ENCODE measurements around the gene GLI3.

GLI3 gene

DNA sequence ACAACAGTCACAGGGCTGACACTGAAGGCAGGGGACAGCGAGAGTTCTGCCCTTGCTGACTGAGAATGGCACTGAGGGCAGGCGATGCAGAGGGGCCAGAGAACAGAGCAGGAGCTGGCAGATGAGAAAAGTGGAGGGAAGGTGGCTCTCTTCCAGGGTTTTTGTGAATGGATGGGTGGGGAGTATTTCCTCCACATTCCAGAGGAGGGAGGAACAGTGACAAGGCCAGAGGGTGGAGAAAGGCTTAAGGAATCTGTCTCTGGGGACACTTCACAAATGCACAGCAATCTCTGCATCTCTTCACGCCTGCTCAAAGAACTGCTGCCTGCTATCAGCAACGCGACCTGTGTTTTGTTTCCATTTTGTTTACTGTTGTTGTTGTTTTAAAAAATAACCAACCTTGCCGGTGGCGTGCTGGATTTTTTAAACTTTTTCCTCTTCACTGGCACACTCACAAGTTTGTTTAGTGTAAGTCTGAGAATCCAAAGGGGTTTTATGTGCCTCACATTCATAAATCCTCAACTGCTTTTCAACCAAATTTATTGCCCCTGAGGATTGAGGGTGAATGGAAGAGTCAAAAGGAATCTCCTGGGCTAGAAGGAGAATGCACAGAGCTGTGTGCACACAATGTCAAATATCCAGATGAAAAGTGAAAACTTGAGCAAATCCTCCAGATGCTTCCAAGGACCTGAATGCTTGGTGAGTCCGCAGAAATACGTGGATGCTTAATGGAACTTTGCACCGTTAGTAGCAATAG, 129.3 kb downstream of the GLI3 start:
- in situ Hi-C loops (cut with HindIII; ENCODE audit: low sequenced_read_pairs), result no loop called here

DNA sequence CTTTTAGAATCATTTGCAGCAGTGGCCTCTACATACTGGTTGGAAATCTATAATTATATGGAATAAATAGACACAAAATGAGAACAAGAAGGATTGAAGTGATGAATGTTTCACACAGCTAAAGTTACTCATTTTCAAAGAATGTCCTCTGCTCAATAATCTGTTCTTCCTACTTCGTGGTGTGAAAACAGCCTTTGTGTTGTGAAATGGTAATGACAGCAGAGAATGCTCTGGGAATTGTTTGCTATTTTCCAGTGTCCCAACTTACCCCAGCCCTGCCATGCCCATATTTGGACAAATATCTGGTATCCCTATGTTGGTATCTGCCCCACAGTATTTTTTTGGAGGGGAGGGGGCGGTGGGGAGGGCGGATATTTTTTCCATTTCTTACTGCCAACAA, 130.4 kb downstream of the GLI3 start:
- in situ Hi-C loops (cut with HindIII; ENCODE audit: low sequenced_read_pairs), result no loop called here

DNA sequence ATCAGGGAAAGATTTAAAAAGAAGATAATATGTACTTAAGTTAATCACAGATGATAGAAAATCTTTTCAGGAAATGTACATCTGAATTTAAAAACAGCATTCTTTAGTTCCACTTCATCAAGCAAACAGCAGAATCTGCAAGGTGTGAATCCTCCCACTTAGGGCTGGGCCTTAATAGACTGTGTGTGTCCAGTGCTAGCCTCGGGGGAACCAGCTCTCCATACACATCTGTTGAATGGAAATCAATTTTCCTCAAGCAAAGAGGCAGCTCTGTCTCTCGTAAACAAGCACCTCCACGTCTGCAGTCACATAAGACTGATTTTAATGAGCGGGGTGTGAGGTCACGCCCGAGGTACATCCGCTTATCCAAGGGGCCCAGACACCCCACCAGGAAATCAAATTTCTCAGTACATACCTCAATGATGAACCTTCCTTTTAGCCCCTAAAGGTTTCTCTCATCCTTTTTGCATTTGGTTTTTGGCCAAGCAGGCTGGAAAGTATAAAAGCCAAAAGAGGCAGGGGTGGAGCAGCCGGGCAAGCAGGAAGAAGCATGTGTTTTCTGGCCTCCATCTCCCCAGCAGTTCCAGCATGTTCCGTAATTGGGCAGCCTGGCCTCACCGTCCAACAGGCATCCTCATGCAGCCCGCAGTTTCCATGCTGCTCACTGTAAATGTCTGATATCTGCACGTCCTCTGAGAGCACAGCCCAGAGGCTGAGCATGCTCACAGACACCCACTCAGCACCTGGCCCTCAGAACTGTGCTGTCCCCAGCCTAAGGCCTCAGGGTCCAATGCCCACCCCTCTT, 131.3 kb downstream of the GLI3 start:
- in situ Hi-C loops (cut with HindIII; ENCODE audit: low sequenced_read_pairs), result no loop called here

DNA sequence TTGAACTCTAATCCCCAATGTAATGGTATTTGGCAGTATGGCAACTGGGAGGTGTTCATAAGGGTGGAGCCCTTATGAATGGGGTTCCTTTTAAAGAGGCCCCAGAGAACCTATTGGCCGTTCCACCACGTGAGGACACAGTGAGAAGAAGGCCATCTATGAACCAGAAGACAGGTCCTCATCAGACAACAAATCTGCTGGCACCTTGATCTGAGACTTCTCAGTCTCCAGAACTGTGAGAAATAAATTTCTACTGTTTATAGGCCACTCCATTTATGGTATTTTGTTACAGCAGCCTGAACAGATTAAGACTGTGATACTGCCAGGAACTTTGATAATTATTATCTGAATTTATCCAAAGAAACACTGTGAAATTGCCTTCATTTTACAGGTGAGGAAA, 132.3 kb downstream of the GLI3 start:
- in situ Hi-C loops (cut with HindIII; ENCODE audit: low sequenced_read_pairs), result no loop called here

DNA sequence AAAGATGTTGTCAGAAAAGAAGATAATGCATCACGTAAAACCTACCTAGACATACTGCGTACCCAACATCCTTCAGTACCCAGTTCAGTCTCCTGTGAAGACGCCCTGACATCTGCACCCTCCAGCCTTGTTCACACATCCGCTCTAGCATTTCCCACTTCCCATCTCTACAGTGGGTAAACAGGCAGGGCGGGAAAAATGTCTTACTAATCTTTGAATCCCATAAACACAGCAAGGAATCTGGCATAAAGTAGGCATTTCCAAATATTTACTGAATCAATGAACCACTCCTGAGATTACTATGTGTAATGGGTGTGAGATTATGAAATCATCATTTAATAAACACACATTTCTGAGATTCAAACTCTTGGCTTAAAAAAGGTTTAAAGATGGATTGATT, 132.8 kb downstream of the GLI3 start:
- in situ Hi-C loops (cut with HindIII; ENCODE audit: low sequenced_read_pairs), result no loop called here

DNA sequence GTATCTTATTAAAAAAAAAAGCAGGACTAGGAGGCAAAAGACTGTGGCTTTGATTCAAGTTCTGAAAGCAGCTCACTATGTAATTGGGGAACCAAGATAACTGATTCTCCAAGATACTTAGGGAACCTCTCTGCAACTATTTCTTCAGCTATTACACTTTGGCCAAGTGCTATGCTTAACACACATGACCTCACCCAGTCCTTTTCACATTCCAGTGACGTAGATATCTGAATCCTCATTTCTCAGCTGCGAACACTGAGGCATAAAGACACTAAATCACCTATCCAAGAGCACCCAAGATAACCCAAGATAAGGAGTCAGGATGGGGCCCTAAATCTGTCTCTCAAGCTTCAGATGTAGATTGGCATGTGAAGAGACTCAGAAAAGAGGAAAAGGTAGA, 133.6 kb downstream of the GLI3 start:
- in situ Hi-C loops (cut with HindIII; ENCODE audit: low sequenced_read_pairs), result no loop called here

DNA sequence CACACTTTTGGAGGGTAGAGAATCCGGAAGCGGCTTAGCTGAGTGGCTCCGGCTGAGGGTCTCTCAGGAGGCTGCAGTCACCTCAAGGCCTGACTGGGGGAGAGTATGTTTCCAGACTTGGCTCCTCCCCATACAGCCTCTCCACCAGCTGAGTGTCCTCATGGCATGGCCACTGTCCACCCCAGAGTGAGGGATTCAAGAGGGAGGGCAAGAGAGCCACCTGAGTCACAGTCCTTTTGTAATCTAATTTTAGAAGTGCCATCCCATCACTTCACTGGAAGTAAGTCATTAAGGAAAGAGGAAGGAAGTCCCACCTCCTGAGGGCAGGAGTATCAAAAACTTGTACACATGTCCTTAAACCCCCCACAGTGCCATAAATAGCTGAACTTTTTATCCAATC, 134.0 kb downstream of the GLI3 start:
- in situ Hi-C loops (cut with HindIII; ENCODE audit: low sequenced_read_pairs), result no loop called here

DNA sequence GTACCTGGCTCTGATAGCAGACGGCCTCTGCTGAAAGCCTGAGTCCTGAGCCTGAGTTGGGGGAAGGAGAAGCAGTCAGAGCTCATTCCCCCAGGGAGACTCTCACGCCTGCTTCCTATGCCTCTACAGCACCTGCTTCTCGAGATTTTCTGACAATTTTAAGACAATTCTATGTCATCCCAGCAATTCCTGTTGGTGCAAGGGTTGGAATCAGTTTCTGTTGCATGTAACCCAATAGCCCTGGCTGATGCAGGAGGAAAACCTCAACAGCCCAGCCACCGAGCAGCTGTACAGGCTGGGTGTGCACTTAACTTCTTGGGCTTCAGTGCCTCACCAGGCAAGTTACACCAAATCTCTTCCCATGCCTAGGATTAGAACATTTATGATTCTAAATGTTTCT, 134.7 kb downstream of the GLI3 start:
- in situ Hi-C loops (cut with HindIII; ENCODE audit: low sequenced_read_pairs), result no loop called here

DNA sequence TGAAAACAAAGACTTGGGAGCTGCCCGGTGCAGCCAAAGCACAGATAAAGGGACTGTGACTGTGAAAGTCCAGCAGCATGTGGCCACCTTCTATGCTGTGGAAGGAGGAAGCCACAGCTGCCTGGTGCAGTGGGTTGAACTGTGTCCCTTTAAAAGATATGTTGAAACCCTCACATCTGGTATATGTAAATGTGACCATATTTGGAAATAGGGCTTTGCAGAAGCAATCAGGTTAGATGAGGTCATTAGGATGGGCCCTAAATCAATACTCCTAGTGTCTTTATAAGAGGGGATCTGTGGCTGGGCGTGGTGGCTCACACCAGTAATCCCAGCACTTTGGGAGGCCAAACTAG, 136.9 kb downstream of the GLI3 start:
- in situ Hi-C loops (cut with HindIII; ENCODE audit: low sequenced_read_pairs), result no loop called here

DNA sequence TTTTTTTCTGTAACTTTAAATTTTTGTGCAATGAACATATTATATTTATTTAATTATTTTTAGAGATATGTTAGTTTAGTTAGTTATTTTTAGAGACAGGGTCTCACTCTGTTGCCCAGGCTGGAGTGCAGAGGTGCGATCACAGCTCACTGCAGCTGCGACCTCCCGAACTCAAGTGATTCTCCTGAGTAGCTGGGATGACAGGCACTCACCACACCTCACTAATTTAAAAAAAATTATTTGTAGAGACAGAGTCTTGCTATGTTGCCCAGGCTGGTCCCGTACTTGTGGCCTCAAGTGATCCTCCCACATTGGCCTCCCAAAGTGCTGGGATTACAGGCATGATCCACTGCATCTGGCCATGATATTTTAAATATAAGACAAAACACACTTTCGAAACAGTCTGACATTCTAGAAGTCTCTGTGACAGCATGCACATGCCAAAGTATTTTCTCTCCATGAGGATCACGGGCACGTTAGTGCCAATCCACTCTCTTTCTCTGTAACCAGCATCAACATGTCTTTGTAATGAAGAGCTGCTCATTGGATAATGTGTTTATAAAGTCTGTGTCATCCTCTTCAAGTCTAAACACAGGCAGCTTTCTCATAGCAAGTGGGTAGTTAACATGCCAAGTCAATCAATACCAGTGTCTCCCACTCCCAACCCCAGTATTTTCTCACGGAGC, 137.4 kb downstream of the GLI3 start:
- in situ Hi-C loops (cut with HindIII; ENCODE audit: low sequenced_read_pairs), result no loop called here

DNA sequence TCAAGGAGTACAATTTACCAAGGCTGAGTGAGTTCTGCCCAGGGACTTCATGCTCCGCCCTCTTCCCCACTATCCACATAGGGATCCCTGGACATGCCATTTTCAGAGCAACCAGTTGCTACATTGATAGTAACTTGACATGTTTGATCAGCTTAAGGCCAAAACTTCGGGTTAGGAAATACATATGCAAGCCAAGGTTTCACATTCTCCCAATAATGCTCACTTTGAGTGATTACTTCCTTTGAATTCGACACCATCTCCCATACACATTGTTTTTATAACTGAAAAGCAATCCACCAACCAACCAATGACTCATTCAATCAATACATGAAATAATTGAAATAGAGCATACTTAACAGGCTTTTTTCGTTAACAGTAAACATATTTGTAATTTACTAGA, 137.9 kb downstream of the GLI3 start:
- in situ Hi-C loops (cut with HindIII; ENCODE audit: low sequenced_read_pairs), result no loop called here

DNA sequence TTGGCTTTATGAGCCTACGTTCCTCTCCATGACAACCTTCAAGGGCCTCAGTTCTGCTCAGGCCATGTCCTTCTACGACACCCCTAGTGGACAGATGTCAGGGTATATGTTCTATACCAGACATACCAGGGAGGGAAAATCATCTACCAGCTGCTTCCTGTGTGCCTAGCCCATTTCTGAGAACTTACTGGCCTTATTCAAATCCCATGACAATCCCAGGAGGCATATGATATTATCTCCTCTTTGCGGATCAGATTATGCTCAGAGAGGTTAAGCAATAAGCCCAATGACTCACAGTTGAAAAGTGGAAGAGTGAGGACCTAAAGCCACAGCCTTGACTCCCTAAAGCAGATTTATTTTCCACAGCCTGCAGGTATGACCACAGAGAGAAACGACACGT, 139.3 kb downstream of the GLI3 start:
- in situ Hi-C loops (cut with HindIII; ENCODE audit: low sequenced_read_pairs), result no loop called here

DNA sequence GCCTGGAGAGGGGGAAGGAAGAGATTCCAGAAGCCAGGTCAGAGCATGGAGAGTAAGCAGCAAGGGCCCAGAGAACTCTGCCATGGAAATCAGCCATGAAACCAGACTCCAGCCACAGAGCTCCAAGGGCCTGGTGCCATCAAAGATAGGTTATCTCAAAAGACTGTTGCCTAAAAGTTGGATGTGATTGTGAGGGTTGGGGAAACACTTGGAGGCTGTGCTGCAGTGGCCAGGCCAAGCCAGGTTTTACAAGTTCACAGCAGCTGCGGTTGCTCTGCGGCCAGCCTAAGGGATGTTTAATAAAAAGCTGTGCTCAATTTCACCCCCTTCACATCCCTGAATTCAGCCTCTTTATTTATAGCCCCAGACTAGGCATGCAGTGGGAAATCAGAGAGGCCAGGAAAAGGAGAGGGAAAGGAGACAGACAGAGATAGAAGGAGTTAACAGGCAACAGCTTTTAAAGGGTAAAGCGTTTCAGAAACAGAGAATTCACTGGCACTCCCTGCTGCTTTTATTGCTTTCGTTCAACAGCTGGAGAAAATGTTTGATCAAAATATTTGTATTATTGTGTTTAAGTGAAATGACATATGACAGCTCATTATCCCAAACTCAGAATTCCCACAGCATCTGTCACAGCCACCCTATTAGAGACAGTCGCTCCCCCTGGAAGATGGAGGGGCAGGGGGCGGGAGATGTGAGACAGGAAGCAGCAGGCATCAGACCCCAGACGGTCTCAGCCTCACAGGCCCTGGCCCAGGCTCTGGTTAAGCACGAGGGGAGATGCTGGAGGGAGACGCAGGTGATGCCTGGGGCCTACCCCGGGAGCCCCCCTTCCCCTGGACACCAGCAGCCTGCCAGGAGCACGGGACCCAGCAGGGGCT, 140.1 kb downstream of the GLI3 start:
- in situ Hi-C loops (cut with HindIII; ENCODE audit: low sequenced_read_pairs), result no loop called here

DNA sequence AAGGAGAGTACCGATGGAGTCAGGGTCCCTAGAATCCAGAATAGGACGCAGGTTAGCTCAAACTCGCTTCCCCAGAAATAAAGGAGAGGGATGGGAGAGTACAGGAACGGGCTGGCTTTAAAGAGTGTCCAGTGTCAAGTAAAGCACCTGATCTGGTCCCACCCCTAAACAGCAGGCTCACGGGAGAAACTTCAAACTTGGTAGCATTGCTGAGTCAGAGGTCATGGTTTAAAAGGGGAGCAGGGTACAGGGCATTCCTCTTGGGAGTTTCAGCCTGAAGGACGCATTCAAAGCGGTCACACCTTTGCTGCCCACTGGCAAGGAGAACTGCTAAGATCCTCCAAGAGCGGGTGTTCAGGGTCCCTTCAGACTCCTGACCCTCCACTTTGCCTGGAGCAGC, 140.7 kb downstream of the GLI3 start:
- in situ Hi-C loops (cut with HindIII; ENCODE audit: low sequenced_read_pairs), result no loop called here

DNA sequence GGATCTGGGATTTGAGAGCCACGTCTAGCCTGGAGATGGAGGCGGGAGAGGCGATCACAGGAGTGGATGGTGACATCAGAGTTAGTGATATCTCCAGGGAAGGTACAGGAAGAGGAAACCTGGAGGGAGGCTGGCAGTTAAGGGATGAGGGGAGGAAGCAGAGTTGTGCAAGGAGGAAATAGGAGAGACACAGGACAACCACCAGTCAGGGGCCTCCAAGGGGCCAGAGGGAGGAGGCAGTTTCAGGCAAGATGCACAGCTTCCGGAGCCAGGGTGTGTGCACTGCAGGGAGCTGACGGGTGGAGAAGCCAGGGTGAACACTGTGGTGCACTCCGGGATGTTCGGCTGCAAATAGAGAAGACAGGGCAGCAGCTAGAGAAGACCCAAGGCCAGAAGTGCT, 141.2 kb downstream of the GLI3 start:
- in situ Hi-C loops (cut with HindIII; ENCODE audit: low sequenced_read_pairs), result no loop called here

DNA sequence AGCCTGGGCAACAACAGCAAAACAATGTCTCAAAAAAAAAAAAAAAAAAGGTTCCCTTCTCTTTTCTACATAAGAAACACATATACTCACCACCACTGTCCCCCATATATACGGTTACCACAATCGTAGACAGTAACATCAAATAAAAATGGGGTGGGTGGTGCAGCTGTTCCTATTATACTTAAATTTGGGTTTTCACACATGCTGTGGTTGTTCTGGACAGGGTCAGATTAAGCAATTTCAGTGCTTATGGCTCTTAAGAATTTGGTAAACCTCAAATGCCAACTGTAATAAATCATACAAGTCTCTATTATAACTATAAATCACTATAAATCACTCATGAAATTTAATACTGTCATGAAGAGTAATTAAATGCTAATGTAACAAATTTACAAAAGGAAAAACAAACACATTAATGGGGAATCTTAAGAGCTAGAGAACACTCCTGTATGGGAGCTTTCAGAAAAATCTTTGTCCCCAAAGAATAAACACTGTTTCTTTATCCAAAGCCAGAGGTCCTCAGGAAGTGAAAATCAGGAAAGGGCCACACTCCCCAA, 143.6 kb downstream of the GLI3 start:
- in situ Hi-C loops (cut with HindIII; ENCODE audit: low sequenced_read_pairs), result no loop called here

DNA sequence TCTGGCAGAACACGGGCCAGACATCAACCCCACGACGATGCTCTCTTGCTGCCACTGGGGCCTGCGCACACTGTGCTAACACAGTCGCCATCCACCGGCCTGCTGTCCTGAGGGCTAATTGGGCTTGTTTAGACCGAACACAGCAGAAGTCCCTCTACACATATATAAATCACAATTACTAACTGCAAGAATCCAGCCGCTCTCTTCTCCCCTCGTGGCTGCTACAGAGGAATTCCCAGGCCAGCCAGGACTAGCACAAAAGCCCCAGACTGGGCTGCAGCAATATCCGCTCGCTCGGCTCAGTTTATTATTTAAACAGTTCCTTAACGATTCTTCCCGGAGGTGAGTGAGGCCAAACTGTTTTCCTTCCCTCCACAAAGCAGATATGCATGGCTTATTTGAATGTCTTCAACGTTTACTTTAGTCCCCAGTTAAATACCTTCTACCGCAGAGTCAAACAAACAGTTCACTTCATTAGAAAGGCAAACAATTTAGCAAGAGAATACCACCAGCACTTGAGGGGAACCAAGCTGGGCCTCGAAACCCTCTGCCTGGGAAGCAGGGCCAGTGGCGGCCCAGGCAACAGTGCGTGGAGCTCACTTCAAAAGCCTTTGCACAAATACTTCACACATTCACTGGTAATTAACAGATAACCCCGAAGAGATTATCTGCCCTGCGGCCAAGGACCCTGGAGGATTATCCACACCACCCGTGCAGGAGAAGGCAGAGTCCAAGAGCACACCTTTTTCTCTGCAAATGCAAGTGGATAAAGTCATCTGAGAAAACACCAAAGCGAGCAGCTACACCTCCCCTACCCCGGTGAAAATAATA, 145.3 kb downstream of the GLI3 start:
- in situ Hi-C loops (cut with HindIII; ENCODE audit: low sequenced_read_pairs), result no loop called here

DNA sequence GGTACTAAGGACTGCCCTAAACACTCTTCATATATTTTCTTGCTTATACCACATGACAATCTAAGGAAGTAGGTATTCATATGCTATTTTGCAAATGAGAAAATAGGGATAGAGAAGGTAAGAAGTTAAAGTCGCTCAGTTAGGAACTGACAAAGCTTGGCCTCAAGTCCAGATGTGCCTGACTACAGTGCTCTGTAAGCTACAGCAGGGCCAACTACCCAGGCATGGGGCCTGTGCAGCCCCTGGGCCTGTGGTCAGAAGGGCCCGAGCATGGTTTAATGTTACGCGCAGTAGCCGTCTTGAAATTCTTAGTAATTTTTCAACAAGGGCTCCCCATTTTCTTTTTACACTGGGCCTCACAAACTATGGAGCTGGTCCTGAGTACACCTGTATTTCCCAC, 146.2 kb downstream of the GLI3 start:
- in situ Hi-C loops (cut with HindIII; ENCODE audit: low sequenced_read_pairs), result no loop called here

DNA sequence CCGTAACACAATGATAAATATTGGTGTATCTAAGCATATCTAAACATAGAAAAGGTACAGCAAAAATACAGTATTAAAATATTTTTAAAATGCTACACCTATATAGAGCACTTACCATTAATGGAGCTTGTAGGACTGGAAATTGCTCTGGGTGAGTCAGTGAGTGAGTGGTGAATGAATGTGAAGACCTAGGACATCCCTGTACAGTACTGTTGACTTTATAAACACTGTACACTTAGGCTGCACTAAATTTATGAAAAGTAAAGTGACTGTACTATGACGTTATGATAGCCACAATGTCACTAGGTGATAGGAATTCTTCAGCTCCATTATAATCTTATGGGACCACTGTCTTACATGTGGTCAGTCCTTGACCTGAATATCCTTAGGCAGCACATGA, 147.0 kb downstream of the GLI3 start:
- in situ Hi-C loops (cut with HindIII; ENCODE audit: low sequenced_read_pairs), result no loop called here

DNA sequence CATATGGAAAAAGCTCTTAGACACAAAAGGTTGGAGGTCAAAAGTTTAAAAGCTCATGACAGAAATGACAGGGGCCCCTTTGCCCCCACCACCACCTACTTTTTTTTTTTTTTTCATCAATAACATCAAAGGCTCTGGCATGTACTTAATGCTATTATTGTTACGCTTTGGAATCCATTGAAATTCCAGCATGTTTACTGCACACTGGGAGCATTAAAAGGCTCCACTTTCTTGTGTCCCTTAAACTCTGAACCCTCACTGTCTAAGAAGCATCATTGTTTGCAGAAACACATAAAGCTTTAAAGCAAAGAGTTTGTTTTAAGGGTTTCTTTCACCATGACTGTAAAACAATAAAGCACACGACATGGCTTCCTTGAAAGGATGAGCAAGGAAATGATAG, 149.4 kb downstream of the GLI3 start:
- in situ Hi-C loops (cut with HindIII; ENCODE audit: low sequenced_read_pairs), result no loop called here

All from endothelial cell of hepatic sinusoid (primary cell).